ENCODE data around the gene NKD1. TPM values are rescaled to one million over a fixed set of nuclear protein-coding genes. Genes with fewer than 3 reads are reported as not detected.

Gene NKD1
- total RNA-seq, 1 donor, result under 0.01 TPM

DNA sequence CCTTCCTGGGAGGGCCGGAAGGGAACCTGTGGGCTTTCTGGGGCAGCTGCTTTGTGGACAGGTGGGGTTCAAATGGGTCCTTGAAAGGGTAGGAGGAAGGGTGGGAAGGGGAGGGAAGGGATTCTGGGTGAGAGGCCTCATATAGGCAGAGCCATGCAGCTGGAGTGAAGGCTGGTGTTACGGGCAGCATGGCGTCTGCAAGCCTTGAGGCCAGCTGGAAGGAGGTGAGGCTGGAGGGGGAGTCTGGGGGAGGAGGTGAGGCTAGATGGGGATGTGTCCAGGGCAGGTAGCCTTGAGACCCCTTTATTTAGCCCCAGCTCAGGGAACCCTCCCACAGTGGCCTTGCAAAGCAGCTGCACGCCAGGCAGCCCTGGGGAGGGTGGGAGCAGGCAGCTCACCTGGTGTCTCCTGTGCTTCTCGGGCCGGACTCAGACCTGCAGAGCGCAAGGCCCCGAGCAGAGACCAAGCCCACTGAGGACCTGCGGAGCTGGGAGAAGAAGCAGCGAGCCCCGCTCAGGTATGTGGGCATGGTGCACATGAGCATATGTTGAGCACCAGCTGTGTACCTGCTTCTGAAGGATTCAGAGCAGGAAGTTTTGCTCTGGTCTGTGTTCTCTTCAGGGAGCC is 82.3 kb downstream of the NKD1 start:
- Histone ChIP-seq H3K9me3 (ENCODE audit: low read depth, low read length) (no peaks in the 10 kb centered on the region), H3K4me3 (ENCODE audit: insufficient read depth, low read length) (no peak overlapping the region), H3K27ac (ENCODE audit: low read depth, low read length) (no peak overlapping the region), H3K27me3 (ENCODE audit: insufficient read depth, low read length) (peaks cover 5% of the 10 kb centered on the region), H3K36me3 (ENCODE audit: insufficient read depth, low read length) (no peaks in the 10 kb centered on the region), H2AFZ (ENCODE audit: low read length) (no peak overlapping the region), H3K4me1 (ENCODE audit: insufficient read depth, low read length) (no peaks in the 10 kb centered on the region), H4K20me1 (ENCODE audit: insufficient read depth, low read length) (no peaks in the 10 kb centered on the region), H3K79me2 (ENCODE audit: insufficient read depth, low read length) (no peaks in the 10 kb centered on the region), H3K4me2 (ENCODE audit: insufficient read depth, low read length) (no peak overlapping the region)
- DNase-seq (ENCODE audit: insufficient read length, low spot score, missing footprints), result no peak
- TF ChIP-seq, protein P1, sequence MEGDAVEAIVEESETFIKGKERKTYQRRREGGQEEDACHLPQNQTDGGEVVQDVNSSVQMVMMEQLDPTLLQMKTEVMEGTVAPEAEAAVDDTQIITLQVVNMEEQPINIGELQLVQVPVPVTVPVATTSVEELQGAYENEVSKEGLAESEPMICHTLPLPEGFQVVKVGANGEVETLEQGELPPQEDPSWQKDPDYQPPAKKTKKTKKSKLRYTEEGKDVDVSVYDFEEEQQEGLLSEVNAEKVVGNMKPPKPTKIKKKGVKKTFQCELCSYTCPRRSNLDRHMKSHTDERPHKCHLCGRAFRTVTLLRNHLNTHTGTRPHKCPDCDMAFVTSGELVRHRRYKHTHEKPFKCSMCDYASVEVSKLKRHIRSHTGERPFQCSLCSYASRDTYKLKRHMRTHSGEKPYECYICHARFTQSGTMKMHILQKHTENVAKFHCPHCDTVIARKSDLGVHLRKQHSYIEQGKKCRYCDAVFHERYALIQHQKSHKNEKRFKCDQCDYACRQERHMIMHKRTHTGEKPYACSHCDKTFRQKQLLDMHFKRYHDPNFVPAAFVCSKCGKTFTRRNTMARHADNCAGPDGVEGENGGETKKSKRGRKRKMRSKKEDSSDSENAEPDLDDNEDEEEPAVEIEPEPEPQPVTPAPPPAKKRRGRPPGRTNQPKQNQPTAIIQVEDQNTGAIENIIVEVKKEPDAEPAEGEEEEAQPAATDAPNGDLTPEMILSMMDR (IDR thresholded peaks at IDR 0.05; ENCODE audit: extremely low read depth, low read depth, low read length), result no peak

DNA sequence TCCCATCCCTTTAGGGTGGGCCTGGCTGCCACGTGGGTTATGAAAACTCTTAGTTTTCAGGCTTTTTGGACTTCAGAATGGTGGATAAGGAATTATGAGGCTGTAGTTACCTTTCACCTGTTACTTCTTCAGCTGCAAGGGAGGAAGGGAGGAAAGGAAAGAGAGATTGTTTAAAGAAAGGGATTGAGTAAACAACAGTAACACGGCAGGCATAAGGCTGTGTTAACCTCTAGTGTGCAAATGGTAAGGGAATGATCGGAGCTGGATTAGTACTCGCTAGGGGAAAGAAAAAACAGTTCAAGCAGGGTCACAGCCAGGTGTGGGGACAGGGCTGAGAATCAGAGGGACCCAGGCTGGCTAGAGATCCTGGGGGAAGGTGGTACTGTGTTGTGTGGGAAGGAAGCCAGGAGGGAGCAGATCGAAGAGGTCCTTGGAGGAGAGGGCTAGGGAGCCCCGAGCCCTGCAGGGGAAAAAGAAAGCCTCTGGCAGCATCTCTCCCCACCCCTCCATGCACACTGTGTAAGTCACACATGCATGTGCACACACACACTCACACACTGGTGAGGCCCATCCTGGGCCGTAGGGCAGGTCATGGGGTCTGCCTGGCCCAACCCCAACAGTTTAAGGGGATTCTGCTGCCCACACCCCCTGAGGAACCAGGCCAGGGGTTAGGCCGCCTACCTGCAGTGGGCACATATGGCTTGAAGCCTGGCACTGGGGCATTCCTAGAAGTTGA is 83.2 kb downstream of the NKD1 start:
- H3K4me2 ChIP-seq (ENCODE audit: insufficient read depth, low read length), result no peak overlapping the region
- no peak overlapping the region for H3K4me3 ChIP-seq (ENCODE audit: insufficient read depth, low read length)
- H3K9me3 ChIP-seq (ENCODE audit: low read depth, low read length), result no peaks in the 10 kb centered on the region
- no peaks in the 10 kb centered on the region for H3K79me2 ChIP-seq (ENCODE audit: insufficient read depth, low read length)
- no peak overlapping the region for H2AFZ ChIP-seq (ENCODE audit: low read length)
- no peaks in the 10 kb centered on the region for H3K4me1 ChIP-seq (ENCODE audit: insufficient read depth, low read length)
- H3K27ac ChIP-seq (ENCODE audit: low read depth, low read length), result no peak overlapping the region
- TF ChIP-seq, protein P1 (IDR thresholded peaks at IDR 0.05; ENCODE audit: extremely low read depth, low read depth, low read length), result no peak
- H3K36me3 ChIP-seq (ENCODE audit: insufficient read depth, low read length), result no peaks in the 10 kb centered on the region
- no peak for DNase-seq (ENCODE audit: insufficient read length, low spot score, missing footprints)
- H4K20me1 ChIP-seq (ENCODE audit: insufficient read depth, low read length), result no peaks in the 10 kb centered on the region
- peaks cover 5% of the 10 kb centered on the region for H3K27me3 ChIP-seq (ENCODE audit: insufficient read depth, low read length)

DNA sequence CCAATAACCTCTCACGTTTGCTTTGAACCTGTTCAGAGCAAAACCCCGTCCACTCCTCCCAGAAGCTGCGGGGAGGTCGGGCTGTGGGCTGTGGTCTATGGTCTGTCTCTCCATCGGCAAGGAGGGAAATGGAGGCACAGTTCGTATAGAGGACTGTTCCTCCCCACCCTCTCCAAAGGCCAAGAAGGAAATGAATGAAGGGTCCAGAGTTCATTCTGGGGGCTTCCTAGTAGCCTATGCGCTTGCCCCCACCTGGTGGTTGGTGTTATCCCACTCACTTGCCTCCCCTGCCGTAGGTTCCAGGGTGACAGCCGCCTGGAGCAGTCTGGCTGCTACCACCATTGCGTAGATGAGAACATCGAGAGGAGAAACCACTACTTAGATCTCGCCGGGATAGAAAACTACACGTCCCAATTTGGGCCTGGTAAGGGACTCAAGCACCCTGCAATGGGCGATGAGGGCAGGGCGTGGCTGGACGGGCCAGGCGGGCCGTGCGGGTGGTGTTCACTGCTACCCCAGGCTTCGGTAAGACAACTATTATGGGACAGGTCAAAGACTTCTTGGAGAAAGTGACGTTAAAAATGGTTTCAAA is 83.9 kb downstream of the NKD1 start:
- Histone ChIP-seq H3K4me2 (ENCODE audit: insufficient read depth, low read length) (no peak overlapping the region), H3K4me3 (ENCODE audit: insufficient read depth, low read length) (no peak overlapping the region), H4K20me1 (ENCODE audit: insufficient read depth, low read length) (no peaks in the 10 kb centered on the region), H3K79me2 (ENCODE audit: insufficient read depth, low read length) (no peaks in the 10 kb centered on the region), H2AFZ (ENCODE audit: low read length) (no peak overlapping the region), H3K27me3 (ENCODE audit: insufficient read depth, low read length) (peaks cover 5% of the 10 kb centered on the region), H3K4me1 (ENCODE audit: insufficient read depth, low read length) (no peaks in the 10 kb centered on the region), H3K9me3 (ENCODE audit: low read depth, low read length) (no peaks in the 10 kb centered on the region), H3K36me3 (ENCODE audit: insufficient read depth, low read length) (no peaks in the 10 kb centered on the region), H3K27ac (ENCODE audit: low read depth, low read length) (no peak overlapping the region)
- TF ChIP-seq, protein P1 (IDR thresholded peaks at IDR 0.05; ENCODE audit: extremely low read depth, low read depth, low read length), result no peak
- no peak for DNase-seq (ENCODE audit: insufficient read length, low spot score, missing footprints)
